HAP-1 (cell line): ENCODE results near the gene SLC6A9.

Source experiments
- DNase-seq, 2 experiments: peaks; one replicate each; pipeline ENCODE4 v3.0.0-alpha.2; 2016 to 2020; ENCODE audit warnings: low spot score in 2 of 2
- H3K27me3 ChIP-seq: fragments of 250-450 bp; sonication (Bioruptor Pico); 2 replicates; pipeline ENCODE4 v1.5.1; 2020; ENCODE audit warnings: low read depth, mild to moderate bottlenecking, moderate library complexity
- H3K36me3 ChIP-seq: fragments of 250-450 bp; sonication (Bioruptor Pico); replicated peaks from 2 replicates; pipeline ENCODE4 v1.5.1; 2020; ENCODE audit warnings: mild to moderate bottlenecking
- H3K4me1 ChIP-seq: fragments of 250-450 bp; sonication (Bioruptor Pico); 2 replicates; pipeline ENCODE4 v1.5.1; 2020; ENCODE audit warnings: mild to moderate bottlenecking
- H3K4me3 ChIP-seq: fragments of 250-450 bp; sonication (Bioruptor Pico); 2 replicates; pipeline ENCODE4 v1.5.1; 2020; ENCODE audit warnings: mild to moderate bottlenecking, moderate library complexity
- H3K9me3 ChIP-seq: fragments of 250-450 bp; sonication (Bioruptor Pico); 2 replicates; pipeline ENCODE4 v1.5.1; 2020; ENCODE audit warnings: mild to moderate bottlenecking, moderate library complexity
- in situ Hi-C: fragments of 300-500 bp; cut with MboI; formaldehyde crosslinking; loops from 3 replicates; pipeline ENCODE4 v1.14.3; 2020; ENCODE audit warnings: low sequenced_read_pairs, inconsistent platforms, mixed read lengths

The SLC6A9 gene

DNA sequence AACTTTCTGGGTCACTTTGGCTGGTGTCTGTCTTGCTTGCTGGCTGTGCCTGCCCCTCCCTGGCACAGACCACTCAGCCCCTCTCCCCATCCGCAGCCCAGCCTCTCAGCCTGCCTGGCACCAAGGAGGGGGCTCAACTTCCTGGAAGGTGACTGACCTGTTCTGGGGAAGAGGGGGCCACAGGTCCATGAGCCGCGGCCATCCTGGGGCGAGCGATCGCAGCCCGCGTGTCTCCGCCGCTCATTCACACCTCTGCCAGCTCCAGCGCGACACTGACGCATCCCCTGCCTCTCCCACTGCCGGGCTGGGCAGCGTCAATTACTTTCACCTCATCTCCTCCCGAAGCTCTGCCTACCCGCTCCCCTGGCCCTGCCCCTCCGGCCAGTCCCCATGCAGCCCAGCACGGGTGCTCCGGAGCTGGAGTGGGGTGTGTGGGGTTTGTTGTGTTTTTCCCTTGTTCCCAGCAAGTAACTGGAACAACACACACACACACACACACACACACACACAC lies 14.3 kb downstream of the SLC6A9 start:
- Histone ChIP-seq H3K9me3 (no peaks in the 10 kb centered on the region), H3K36me3 (peaks cover 3% of the 10 kb centered on the region; the same call in 1 of the 2 replicates), H3K4me1 (no peaks in the 10 kb centered on the region), H3K4me3 (no peak overlapping the region), H3K27me3 (no peaks in the 10 kb centered on the region)
- DNase-seq: no peak
- in situ Hi-C loops: no loop called here

DNA sequence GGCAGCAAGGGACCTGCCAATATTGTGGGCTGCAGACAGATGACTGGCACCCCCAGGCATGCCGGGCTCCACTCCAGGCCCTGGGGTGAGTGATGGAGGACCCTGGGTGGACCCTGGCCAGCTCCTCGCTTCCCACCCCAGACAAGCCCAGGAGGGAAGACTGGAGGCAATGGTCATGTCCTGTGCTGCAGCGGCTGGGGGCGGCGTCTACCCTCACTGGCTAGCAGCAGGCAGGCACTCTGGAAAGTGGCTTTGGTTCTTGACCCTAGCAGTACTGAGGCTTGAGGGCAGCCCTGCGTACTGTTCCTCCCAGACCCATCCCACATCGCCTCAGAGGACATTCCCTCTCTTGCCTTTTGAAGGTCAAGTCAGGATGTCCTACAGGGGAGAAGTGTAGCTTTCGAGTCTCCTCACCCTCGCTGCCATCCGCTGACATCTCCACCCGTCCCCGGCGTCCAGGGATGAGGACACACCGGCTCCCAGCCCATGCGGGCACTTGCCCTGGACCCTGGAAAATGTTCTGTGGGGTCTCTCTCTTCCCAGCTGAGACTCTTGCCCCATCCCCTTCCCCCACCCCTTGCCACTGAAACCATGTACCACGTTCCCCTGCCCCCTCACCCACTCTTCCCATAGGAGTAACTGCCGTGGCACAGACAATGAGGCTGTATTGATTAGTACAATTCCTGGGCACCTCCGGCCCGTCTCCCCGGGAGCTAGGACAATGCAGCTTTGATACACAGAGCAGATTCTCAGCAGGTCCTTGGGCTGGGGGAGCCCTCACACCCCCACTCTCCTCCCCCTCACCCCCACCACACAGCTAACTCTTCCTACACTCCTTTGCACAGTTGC lies 15.0 kb downstream of the SLC6A9 start:
- H3K4me3 ChIP-seq: no peak overlapping the region
- no peaks in the 10 kb centered on the region for H3K27me3 ChIP-seq
- in situ Hi-C loops: no loop called here
- peaks cover 3% of the 10 kb centered on the region; the same call in 1 of the 2 replicates for H3K36me3 ChIP-seq
- no peaks in the 10 kb centered on the region for H3K9me3 ChIP-seq
- H3K4me1 ChIP-seq: no peaks in the 10 kb centered on the region
- DNase-seq: no peak

DNA sequence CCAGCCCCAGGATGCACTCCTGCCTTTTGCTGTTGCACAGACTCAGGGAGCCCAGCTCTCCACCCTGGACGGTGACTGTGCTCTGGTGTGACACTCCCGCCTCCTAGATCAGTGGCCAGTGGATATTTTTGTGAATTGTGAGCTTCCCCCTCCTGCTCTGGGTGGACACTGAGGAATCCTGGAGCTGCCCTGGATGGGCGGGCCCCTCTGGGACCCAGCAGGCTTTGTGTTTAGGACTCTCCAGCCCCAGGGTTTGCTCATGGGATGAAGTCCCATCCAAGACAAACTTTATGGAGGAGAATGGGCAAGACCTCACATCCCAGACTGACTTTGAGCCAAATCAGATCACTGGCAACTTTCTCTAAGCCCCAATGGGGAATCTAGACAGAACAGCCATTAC lies 16.1 kb downstream of the SLC6A9 start:
- Histone ChIP-seq H3K4me3 (no peak overlapping the region), H3K4me1 (no peaks in the 10 kb centered on the region), H3K9me3 (no peaks in the 10 kb centered on the region), H3K36me3 (0 out of 2 replicates have a peak, but pooled peaks cover 3% of the 10 kb centered on the region), H3K27me3 (no peaks in the 10 kb centered on the region)
- DNase-seq: no peak
- in situ Hi-C loops: no loop called here

DNA sequence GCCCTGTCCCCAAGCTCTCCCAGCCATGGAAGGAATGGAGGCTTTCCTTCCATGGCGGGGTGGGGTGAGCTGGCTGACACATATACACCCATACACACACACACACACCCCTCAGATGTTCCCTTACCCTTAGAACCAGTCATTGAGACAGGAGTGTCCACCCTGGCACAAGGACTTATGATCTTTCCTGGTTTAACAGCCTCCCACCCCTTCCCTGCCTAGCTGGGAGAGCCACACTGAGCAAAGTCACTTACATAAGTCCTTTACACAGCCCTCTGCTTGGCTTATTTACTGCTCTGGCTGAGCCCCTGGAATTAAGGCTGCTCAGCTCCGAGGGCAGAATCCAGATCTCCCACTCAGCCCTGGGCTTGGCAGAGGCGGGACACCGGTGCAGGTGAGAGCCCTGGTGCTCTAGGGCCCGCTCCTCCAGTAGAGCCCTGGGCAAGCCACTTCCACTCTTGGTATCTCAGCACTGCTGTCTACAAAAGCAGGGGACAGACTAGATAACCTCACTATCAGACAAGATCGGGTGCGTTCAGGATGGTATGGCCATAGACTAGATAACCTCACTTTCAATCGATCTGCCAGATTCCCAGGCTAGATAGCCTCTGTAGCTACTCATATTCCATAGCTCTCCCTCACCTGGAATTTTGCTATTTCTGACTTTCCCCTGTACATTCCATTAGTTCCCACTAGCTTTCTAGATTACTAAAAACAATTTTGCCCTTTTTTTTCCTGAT lies 16.7 kb downstream of the SLC6A9 start:
- Histone ChIP-seq H3K4me3 (no peak overlapping the region), H3K9me3 (no peaks in the 10 kb centered on the region), H3K36me3 (0 out of 2 replicates have a peak, but pooled peaks cover 3% of the 10 kb centered on the region), H3K4me1 (no peaks in the 10 kb centered on the region), H3K27me3 (no peaks in the 10 kb centered on the region)
- in situ Hi-C loops: no loop called here
- DNase-seq: no peak

DNA sequence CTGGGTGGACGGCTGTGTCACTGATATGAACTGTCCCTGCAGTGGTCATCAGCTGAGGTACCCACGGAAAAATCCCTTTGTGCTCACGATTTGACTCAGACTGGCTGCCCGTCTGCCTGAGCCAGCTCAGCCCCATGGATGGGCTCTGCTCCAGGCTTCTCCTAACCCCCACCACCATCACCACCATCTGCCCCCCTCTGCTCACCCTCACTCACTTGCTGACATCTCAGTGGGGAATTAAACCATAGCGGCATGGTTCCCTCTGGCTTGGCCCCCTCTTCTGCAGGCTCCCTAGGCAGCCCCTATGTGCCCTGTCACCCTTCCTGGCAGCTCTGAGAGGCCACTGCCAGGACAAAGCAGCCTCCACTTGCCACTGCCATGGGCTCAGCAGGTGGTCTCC lies 17.3 kb downstream of the SLC6A9 start:
- no peaks in the 10 kb centered on the region for H3K4me1 ChIP-seq
- H3K27me3 ChIP-seq: no peaks in the 10 kb centered on the region
- no peak overlapping the region for H3K4me3 ChIP-seq
- H3K9me3 ChIP-seq: no peaks in the 10 kb centered on the region
- in situ Hi-C loops: no loop called here
- no peak for DNase-seq
- H3K36me3 ChIP-seq: 0 out of 2 replicates have a peak, but pooled peaks cover 3% of the 10 kb centered on the region

DNA sequence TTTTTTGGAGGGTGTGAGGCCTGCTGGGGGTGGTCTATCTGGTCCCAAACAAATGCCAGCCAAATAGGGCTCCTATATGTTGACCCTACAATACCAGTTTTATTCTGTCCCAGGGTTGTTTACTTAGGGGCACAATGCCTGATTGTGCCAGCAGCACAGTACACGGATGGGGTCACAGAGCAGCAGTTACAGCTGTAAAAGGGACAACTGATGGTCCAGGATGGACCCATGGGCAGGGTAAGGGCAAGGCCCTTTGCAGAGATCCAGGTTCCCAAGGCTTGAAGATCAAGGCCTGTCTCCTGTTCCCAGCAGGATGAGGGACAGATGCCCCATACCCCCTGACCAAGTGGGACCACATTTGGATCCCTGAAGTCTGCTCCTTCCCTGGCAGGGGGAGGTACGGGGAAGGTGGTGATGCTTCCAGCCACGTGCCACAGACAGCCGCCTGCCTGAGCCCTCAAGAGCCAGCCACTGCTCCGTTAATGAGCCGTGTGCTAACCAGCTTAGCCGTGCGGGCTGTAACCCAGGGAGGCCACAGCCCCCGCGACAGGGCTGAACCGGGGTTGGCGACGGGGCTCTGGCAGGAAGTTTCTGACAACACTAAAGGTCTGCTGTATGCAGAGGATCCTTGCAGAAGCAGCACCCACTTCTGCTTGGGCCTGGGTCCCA lies 18.2 kb downstream of the SLC6A9 start:
- no peaks in the 10 kb centered on the region for H3K9me3 ChIP-seq
- in situ Hi-C loops: no loop called here
- no peaks in the 10 kb centered on the region for H3K27me3 ChIP-seq
- H3K4me1 ChIP-seq: no peaks in the 10 kb centered on the region
- H3K4me3 ChIP-seq: no peak overlapping the region
- H3K36me3 ChIP-seq: 0 out of 2 replicates have a peak, but pooled peaks cover 3% of the 10 kb centered on the region
- no peak for DNase-seq

DNA sequence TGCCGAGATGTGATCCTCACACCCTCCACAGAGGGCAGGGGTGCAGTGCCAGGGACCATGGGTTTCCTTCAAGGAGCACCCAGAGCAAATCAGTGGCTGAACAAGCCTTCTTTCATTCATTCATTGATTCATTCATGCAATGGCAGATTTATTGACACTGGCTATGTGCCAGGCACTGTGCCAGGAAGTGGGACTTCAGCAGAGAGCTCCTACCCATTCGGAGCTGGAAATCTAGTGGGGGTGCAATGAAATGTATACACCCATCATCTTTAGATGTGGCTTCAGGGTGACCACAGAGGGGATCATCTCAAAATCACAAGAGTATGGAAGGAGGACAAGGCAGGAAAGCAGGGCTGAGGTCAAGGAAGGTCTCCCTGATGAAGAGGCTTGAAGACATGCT lies 18.9 kb downstream of the SLC6A9 start:
- no peaks in the 10 kb centered on the region for H3K9me3 ChIP-seq
- in situ Hi-C loops: no loop called here
- no peaks in the 10 kb centered on the region for H3K4me1 ChIP-seq
- no peaks in the 10 kb centered on the region for H3K27me3 ChIP-seq
- no peak overlapping the region for H3K4me3 ChIP-seq
- no peaks in the 10 kb centered on the region for H3K36me3 ChIP-seq
- DNase-seq: no peak

DNA sequence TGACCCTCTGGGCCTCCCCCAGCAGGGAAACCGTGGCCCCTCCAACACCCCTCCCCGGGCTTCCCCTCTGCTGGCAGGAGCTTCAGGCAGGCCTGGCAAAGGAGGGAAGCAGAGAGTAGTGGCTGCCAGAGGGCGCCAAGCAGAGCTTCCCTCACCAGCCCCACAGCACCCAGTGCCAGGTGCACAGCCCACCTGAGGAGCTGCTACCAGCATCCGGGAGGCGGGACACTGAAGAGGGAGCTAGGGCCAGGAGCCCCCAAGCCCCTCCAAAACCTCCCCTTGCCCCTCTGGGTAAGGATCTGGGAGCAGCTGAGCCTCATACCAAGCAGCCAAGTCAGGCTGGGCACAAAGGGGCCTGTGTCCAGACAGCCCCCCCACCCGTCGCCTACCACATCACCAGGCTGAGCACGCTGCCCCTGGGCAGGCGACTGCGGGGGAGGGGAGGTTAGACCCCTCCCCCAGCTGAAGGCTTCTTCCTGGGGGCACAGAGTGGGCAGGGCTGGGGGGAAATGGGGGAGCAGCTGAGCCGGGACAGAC lies 20.3 kb downstream of the SLC6A9 start:
- Histone ChIP-seq H3K36me3 (no peaks in the 10 kb centered on the region; the same call in 1 of the 2 replicates), H3K4me3 (no peak overlapping the region), H3K27me3 (no peaks in the 10 kb centered on the region), H3K9me3 (no peaks in the 10 kb centered on the region), H3K4me1 (no peaks in the 10 kb centered on the region)
- DNase-seq: no peak
- in situ Hi-C loops: no loop called here

DNA sequence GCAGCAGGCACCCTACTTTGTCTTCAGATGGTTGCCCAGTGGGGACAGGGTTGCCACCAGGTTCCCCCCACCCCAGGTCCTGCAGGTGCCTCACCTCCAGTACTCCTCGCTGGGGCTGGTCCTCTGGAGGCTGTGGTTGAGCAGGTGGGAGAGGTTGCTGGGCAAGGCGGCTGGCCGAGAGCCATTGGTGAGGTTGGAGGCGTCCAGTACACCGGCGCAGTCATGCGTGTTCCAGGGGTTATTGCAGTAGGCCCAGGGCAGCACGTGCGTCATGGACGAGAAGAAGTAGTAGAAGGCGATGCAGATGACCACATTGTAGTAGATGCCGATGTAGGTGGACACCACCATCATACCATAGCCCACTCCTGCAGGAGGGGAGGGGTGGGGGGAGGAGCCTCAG lies 23.0 kb downstream of the SLC6A9 start:
- no peaks in the 10 kb centered on the region for H3K4me1 ChIP-seq
- H3K4me3 ChIP-seq: no peak overlapping the region
- no peak for DNase-seq
- no peaks in the 10 kb centered on the region for H3K27me3 ChIP-seq
- no peaks in the 10 kb centered on the region for H3K9me3 ChIP-seq
- peaks cover 4% of the 10 kb centered on the region for H3K36me3 ChIP-seq
- in situ Hi-C loops: no loop called here

DNA sequence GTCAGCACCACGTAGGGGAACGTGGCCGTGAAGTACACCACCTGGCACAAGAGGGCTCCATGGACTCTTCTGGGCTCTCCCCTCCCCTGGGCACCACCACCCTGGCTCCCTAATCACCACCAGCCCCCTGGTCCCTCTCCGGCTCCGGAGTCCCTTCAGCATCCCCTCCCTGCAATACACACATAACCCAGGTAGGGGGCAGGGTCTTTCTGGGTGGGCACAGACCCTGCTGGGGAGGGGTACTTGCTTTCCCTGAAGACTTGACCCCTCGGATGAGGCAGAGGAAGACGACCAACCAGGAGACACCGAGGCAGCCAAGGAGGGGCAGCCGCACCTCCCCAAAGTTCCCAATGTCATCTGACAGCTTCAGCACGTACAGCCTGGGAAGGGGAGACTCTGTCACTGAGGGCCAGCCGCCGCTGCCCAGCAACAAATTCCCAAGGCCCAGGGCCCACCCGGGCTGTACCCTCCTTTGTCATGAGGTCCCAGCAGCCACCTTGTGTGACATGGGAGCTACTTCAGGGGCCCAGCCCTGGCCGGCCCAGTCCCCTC lies 28.6 kb downstream of the SLC6A9 start:
- H3K9me3 ChIP-seq: no peaks in the 10 kb centered on the region
- peaks cover 9% of the 10 kb centered on the region for H3K36me3 ChIP-seq
- in situ Hi-C loops: no loop called here
- H3K4me1 ChIP-seq: no peaks in the 10 kb centered on the region
- no peak for DNase-seq
- H3K4me3 ChIP-seq: no peak overlapping the region
- no peaks in the 10 kb centered on the region for H3K27me3 ChIP-seq

DNA sequence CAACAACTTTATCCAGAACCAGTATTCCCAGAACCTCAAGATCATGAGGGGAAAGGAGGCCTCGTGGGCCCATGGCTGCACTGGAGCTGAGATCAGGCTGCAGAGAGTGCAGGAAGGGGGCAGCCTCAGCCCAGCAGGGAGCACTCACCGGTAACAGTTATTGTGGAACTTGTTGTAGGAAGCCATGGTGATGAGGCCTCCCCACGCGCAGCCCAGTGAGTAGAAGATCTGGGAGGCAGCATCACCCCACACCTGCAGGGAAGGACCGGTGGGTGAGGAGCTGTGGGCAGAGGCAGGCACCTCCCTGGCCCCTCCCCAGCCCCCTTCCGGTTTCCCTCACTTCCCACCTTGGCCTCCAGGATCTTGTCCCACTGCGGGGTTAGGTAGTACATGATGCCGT lies 29.1 kb downstream of the SLC6A9 start:
- Histone ChIP-seq H3K27me3 (no peaks in the 10 kb centered on the region), H3K4me1 (no peaks in the 10 kb centered on the region), H3K4me3 (no peak overlapping the region), H3K36me3 (peaks cover 9% of the 10 kb centered on the region), H3K9me3 (no peaks in the 10 kb centered on the region)
- in situ Hi-C loops: no loop called here
- DNase-seq: no peak

DNA sequence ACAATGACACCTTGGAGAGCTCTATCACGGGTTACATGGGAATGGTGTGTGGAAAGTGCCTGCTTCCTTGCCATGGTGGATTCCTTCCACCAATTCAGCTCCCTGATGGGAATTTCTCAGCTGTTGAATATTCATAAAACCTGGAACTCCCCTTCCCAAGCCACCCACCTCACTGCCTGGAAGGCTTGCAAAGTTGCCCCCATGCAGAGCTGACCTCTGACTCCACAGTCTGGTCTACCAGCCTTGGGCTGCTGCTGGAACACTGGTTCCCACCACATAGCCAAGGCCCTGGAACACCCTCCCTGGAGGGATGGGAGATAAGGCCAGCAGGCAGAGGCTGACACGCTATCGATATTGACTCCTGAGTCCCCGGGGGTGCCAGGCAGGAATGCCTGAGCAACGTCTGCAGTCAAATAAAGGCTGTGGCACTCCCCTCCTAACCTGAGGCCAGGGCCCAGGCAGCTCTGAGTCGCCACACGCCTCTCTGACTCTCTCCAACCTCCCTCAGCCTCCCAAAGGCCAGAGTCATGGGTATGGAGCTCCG lies 31.1 kb downstream of the SLC6A9 start:
- in situ Hi-C loops: no loop called here
- no peak for DNase-seq
- H3K36me3 ChIP-seq: peaks cover 6% of the 10 kb centered on the region
- H3K4me1 ChIP-seq: peaks cover 3% of the 10 kb centered on the region; the same call in 1 of the 2 replicates
- no peaks in the 10 kb centered on the region for H3K27me3 ChIP-seq
- H3K9me3 ChIP-seq: no peaks in the 10 kb centered on the region
- no peak overlapping the region for H3K4me3 ChIP-seq

DNA sequence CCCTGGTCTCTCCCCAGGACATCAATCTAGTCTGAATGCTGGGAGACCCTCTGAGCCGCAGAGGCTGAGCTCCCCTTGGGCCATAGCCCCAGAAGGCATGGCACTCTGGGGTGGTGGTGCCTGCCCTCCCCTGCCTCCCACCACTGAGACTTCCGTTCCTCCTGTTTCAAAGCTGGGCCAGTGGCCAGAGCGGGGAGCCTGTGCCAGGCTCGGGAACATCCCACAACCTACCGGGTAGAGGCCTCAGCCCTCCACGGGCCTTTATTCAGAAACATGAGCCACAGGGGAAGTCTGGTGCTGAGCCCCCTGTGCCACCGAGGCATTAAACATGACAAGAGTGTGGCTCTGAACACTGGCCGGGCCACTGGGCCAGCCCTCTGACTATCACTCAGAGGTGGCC lies 31.8 kb downstream of the SLC6A9 start:
- no peak for DNase-seq
- Histone ChIP-seq H3K27me3 (no peaks in the 10 kb centered on the region), H3K9me3 (no peaks in the 10 kb centered on the region), H3K4me3 (no peak overlapping the region), H3K4me1 (peaks cover 3% of the 10 kb centered on the region; the same call in 1 of the 2 replicates), H3K36me3 (peaks cover 5% of the 10 kb centered on the region; the same call in 1 of the 2 replicates)
- in situ Hi-C loops: no loop called here
